G401.6 (cell line): ENCODE results near the gene EPHA8.

Experiments
- FAIRE-seq: peaks from 2 replicates; lab custom pipeline; 2012; peaks lifted over from hg19 to GRCh38; lab: Jason Lieb, UNC

Gene EPHA8

DNA sequence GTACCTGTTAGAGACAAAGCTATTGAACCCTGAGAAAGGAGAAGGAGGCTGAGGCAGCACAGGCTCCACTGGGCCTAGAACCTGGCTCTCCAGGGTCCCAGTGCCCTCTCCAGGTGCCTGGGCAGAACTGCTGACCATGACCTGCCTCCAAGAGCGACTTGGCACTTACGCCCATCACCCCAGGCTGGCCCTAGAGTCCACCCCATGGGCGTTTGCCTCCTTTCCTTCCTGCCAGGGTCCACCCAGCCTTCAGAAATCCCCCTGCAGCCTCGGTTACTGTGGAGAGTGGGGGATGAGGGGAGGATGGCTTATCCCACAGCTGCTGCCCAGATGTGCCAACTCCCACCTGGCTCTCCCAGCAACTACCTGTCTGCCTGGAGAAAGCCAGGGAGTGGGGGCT is 58.5 kb downstream of the EPHA8 start:
- no peak for FAIRE-seq

DNA sequence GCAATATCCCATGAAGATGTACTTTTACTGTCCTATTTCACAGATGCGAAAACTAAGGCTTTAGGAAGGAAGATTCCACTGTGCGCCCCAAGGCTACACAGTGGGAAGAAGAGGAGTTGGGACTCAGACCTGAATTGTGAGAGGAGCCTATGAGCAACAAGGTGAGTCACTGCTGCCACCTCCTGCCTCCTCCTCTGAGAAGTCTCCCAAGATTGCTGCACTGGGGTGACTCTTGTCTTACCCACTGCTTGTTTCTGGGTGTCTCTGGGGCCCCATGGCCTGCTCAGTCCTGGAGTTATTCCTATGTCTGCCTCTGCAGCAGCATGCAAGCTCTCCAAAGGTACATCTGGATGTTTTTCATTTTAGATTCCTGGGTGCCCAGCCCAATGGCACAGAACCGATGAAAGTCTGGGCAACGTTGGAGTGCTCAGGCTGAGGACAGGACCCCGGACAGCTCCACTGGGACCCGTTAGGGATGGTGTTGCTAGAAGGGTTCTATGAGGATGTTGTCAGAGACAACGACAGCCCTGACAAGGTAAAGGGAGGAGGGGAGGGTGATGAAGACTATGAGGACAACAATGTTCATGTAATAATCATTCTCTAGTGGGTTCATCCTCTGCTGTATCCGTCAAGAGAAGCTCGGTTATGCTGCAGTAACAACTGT is 62.1 kb downstream of the EPHA8 start:
- no peak for FAIRE-seq

DNA sequence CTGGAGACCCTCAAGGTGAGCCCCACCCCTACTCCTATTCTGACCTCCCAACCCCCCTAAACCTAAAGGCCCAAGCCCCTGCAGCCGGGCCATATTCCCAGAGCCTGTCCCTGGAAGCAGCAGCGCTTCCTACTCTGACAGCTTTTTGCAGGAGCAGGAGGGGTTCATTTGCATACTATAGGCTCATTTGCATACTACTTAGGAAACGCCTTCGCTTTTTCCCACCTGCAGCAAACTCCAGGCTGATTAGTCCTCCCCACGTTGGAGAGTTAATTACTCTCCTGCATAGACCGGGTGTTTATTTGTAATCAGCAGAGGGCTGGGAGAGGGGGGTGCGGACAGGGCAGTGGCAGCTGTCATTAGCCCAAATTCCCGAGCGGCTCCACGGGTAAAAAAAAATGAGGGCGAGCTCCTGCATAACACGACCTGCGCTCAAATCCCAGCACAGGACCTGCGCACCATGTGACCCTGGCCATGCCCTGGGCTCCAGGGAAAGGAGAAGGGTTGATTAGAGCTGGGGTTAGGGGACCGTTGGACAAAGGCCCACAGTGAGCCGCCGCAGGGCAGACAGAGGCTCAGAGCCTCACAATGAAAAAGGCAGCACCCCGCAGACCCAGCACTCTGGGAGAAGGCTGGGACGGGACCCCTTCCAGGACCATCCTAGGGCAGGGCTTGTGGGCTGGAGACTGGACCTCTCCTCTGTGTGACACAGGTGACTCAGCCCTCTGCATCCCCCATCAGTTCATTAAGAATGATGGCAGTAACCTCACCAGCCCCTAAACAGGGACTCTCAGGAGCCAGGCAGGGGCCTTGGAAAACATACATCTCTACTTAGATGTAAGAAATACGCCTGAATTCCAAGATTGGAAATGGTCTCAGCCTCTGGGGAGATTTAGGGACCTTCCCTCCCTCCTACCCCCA is 63.2 kb downstream of the EPHA8 start:
- FAIRE-seq: no peak

DNA sequence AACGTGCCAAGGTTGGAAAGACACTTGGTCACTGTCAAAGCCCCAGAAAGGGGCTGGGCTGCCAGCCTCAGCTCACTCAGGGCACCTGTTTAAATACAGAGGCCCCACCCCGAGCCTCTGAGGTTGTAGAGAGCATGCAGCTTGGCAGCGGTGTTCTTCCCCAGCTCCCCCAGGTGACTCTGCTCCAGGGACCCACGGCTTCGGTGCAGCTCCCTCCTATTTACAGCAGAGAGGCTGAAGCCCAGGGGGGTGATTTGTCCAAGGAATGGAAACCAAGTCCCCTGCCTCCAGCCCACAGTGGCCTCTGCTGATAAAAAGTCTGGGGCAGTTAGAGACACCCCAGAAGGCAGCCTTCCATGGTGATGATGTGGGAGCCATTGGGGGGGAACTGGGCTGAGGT is 64.0 kb downstream of the EPHA8 start:
- FAIRE-seq: no peak

DNA sequence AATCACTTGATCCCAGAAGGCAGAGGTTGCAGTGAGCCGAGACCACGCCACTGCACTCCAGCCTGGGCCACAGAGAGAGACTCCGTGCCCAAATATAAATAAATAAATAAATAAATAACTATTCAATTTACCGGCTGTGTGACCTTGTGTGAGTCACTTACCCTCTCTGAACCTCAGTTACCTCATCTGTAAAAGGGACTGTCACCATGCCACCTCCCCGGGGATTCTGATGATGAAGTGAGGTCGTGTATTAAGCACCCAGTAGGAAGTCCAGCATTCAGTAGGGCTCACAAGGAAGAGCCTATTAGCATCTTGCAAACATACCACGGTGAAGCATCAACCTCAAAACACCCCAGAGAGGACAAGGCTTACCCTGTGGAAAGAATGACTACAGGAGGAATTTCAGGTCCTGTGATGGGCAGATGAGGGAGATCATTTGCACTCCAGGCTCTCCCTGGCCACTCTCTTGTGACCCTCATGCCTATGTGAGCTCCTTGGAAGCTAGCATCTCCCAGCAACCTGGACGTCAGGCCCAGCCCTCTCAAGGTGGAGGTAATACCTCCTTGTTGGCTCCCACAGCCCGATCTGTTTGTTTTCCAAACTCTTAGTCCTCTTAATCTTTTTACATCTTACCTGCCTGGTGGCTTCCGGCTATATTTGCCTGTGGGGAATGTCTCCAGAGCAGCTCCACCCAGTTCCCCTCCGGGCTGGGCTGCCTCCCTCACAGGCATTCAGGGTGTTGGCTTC is 65.6 kb downstream of the EPHA8 start:
- no peak for FAIRE-seq

DNA sequence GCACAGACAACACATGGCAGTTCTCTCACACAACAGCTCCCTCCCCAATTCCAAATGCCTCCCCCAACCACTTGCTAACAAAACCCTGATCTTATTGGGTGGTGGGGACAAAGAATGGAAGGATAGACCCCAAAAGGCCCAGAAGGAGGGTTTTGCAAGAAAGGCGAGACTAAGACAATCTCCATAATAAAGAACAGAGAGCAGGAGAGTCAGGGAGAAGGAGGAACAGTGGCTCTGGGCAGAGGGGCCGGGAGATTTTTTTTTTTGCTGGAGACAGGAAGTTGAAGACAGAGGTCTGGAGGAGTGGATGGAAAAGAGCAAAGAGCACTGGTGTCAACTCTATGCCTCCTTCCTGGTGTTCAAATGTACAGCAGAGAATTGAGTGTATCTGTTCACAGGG is 66.6 kb downstream of the EPHA8 start:
- no peak for FAIRE-seq

DNA sequence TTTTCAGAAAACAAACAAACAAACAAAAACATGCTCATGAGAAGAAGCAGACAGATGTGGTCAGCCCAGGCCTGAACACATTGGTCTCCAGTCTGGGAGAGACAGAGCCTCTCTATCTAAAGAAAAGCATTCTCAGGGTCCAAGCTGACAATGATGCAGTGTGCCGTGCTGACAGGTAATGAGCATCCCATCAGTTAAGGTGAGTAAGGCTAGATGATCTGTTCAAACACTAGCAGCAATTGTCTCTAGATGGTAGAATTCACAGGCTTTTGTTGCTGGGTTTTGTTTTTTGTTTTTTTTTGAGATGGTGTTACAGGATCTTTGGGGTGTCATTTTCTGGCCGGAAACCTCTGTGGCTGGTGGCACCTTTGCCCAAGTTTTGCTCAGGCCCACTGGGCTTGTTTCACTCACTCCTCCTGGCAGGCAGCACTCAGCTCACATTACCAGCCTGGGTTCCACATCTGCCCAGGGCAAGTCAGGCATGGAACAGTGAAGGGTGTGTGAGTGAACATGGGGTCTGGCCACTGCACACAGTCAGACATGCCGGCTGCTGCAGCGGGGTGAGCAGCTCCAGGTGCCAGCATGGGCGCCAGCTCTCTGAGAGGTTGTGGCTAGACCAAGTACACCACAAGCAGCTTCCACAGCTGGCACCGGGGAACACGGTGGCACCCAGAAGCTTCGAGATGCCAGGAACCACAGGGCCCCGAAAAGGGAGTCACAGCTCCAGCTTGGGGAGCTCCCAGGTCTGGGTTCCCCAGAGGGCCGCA is 70.6 kb downstream of the EPHA8 start:
- FAIRE-seq: no peak

DNA sequence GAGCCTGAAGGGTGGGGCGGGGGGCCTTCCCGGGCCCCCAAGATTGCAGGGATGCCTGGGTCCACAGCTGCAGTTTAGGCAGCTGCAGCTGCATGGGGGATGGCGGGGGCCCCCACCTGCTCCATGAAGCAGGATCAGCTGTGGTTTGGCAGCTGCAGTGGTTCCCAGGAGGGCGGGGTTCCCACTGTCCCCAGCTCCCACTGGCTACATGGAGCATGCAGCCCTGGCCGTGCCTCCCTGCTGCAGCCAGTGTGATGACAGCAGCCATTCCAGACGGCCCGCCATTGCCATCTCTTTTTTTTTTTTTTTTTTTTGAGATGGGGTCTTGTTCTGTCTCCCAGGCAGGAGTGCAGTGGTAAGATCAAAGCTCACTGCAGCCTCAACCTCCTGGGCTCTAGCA is 72.1 kb downstream of the EPHA8 start:
- no peak for FAIRE-seq

DNA sequence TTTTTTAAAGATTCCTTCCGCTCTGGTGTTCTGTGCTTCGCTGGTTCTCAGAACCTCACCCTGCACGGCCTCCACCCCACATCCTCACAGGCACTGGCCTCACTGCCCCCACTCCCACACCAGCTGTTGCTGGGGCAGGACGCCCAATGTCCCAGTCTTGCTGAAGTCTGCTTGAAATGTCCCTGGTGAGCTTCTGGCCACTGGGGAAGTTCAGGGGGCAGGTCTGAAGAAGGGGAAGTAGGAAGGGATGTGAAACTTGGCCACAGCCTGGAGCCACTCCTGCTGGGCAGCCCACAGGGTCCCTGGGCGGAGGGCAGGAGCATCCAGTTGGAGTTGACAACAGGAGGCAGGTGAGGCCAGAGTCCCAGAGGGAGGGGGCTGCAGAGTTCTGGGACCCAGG is 73.1 kb downstream of the EPHA8 start, which contains the start of gene C1QA:
C1QA (plus strand) TSS at position 276 of the 400 bp plus-strand sequence. CDS start 989 bp downstream, outside the sequence.
- no peak for FAIRE-seq

DNA sequence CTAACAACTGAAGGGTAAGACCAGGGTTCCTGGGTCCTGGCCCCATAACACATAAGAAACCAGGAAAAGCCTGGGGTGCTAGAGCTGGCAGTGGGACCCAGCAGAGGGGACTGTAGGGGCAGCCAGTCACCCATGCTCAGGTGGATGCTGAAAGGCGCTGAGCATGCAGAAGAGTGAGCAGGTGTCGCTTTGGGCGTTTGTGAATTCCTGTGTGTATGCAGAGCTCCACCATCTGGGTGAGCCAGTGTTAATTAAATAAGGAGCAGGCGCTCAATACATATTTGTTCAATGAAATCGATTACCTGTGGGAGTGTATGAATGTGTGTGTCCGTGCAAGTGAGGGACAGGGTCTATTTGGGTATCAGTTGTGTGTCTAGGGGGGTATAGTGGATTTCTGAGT is 73.6 kb downstream of the EPHA8 start:
- no peak for FAIRE-seq

DNA sequence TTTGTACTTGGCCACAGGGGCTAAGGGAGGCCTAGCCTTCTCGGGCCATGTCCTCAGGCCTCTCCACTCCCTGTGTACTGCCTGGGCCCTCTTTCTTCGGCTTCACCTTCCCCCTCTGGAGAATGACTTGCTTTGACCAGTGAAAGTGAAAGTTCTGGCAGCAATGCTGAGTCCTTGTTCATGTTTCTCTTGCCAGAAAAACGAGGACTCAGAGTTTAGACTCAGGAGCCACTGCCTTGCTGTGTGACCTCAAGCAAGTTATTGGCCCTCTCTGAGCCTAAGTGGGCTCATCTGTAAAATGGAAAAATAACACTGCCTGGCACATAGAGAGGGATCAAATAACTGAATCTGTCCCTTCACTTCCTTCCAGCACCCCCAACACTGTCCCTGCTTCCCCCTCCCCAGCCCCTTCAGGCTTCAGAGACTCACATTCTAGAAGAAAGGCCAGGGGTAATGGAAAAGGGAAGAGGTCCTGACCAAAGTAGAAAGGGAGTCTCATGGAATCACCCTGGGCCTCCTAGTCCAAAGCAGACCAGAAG is 74.7 kb downstream of the EPHA8 start:
- FAIRE-seq: no peak

DNA sequence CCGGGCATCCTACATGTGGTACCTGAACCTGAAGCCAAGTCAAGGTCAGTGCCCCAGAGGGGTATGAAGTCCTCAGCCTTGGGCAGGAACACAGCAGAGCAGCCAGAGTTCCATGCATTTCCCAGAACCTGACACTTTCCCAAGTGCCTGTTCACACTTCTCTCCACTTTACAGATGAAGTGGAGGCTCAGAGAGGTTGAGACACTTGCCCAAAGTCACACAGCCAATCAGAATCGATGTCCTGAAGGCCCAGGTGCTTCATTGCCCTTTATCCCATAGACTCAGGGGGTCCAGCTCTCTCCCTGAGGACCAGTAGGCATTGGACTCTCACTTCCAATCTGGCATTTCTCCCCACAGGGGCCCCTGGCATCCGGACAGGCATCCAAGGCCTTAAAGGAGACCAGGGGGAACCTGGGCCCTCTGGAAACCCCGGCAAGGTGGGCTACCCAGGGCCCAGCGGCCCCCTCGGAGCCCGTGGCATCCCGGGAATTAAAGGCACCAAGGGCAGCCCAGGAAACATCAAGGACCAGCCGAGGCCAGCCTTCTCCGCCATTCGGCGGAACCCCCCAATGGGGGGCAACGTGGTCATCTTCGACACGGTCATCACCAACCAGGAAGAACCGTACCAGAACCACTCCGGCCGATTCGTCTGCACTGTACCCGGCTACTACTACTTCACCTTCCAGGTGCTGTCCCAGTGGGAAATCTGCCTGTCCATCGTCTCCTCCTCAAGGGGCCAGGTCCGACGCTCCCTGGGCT is 75.4 kb downstream of the EPHA8 start:
- FAIRE-seq: no peak

DNA sequence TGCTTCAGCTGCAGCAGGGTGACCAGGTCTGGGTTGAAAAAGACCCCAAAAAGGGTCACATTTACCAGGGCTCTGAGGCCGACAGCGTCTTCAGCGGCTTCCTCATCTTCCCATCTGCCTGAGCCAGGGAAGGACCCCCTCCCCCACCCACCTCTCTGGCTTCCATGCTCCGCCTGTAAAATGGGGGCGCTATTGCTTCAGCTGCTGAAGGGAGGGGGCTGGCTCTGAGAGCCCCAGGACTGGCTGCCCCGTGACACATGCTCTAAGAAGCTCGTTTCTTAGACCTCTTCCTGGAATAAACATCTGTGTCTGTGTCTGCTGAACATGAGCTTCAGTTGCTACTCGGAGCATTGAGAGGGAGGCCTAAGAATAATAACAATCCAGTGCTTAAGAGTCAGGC is 76.0 kb downstream of the EPHA8 start:
- no peak for FAIRE-seq

DNA sequence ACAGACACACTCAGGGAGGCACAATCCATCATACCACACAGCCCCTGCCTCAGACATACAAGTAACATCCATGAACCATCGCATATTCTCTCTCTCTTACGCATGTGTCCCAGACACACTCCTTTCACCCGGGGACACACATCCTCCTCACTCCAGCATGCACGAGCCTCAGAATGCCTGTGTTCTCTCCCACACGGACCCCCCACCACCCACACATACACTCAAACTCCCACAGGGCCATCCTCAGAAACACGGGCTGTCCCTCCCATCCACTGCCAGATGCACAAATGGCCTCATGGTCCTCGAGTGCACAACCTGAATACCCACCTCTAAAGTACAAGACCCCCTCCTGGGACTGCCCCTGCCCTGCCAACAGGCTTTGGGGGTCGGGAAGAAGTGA is 78.0 kb downstream of the EPHA8 start:
- no peak for FAIRE-seq

DNA sequence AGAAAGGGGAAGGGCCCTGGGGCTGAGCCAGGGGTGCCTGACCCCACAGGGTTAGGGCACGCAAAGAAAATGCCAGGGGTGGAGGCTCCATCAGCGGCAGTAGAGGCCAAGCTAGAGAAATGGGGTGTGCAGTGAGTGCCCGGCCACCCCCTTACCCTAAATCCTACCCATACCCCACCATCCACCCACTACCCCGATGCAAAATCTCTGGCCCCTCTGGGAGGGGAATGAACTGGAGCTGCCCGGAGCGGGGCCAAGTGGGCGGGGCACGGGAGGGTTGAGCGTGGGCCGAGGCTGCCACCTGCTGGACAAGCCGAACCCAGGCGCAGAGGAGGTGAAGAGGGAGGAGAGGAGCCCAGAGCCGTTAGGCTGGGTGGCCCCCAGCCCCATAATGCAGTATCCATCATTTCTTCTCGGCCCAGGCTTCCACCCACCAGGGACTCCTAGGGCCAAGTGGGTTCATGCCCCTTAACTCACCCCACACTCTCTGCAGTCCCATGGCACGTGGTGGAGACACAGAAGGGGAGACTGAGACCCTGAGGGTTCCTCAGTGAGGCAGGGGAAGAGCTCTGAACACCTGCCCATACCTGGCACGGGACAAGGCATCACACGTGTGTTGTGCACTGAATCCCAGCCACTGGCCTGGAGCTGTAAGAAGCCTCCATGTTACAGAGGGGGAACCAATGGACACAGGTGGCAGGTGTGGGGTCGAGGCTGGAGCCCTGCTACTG is 78.8 kb downstream of the EPHA8 start:
- FAIRE-seq: no peak

DNA sequence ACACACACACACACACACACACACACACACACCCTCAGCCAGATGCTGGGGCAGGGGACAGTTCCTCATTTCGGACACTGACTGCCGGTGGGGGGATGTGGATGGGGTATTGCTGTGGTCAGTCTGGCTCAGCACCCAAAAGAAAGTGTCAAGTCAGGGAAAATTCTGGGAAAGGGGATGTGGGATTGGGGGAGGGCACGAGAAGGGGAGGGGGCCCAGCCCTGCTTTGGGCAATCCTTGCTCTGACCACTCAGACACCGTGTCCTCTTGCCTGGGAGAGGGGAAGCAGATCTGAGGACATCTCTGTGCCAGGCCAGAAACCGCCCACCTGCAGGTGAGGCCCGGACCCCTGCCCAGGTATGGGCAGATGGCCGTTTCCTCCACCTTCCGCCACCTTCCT is 80.1 kb downstream of the EPHA8 start, which contains the start of gene C1QC:
C1QC (plus strand) TSS at position 253 of the 400 bp plus-strand sequence. CDS start 391 bp downstream, outside the sequence.
- no peak for FAIRE-seq

DNA sequence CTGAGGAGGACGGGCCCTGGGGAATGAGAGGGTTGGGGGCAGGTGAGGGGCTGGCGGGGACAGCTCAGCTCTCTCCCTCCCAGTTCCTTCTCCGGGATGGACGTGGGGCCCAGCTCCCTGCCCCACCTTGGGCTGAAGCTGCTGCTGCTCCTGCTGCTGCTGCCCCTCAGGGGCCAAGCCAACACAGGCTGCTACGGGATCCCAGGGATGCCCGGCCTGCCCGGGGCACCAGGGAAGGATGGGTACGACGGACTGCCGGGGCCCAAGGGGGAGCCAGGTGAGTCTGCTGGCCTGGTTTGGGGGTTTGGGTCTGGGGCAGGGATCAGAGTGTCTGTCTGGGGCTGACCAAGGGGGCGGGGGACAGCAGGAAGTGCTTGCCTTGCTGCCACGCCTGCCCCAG is 80.6 kb downstream of the EPHA8 start:
- no peak for FAIRE-seq

DNA sequence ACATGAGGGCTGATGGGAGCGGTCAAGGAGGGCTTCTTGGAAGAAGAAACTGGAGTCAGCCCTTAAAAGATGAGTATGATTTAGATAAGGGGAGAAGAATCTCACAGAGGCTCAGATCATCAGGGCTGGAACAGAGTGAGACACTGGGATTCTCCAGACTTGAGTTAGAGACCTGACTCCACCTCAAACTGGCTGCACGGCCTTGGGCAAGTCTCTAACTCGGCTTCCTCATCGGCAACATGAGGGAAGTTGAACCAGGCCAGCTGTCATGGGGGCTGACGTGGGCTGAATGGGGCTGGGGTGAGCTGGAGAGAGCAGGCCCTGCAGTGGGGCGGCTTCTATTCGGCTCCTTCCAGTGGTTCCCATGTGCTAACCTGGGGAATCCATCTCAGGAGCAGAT is 82.6 kb downstream of the EPHA8 start:
- FAIRE-seq: no peak

DNA sequence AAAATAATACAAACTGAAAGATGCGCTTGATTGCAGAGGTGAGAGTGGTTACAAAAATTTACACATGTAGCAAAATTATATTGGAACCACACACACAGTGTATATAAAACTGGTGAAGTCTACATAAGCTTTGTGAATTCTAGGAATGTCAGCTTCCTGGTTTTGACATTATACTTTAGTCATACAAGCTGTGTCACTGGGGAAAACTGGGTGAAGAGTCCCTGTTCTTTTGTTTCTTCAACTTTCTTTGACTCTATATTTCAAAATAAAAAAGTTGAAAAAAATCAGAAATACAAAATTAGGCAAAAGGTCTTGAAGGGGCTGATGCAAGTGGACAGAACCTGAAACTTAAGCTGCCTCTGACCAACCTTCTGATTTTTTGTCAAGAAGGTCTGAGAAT is 83.1 kb downstream of the EPHA8 start:
- FAIRE-seq: no peak

DNA sequence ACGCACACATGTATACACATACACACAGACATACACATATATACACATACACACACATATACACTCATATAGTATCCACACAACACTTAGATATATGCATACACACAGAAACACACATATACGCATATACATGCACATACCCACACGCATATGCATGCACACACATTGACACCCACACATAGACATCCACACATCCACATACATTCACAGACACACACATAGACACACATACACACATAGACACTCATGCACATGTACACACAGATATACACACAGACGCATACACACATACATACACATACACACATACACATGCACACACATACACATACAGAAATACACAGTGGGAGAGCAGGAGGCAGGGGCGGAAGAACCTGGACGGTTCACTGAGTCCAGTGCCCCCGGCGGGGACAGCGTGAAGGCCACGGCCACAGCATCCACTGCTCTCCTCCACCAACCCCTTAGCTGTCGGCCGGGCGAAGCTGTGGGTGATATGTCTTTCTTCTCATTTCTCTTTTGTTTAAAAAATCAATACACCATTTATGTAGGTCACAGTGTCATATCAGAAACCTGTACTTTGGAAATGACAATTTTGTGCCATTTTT is 86.9 kb downstream of the EPHA8 start:
- FAIRE-seq: no peak
